Stimulated activated CD4-positive, alpha-beta T cell treated with anti-CD3 and anti-CD28 coated beads, Interleukin-2, amount 100 ng/mL, for 48 hours (primary cell): ENCODE results near the gene DCLK1.

Experiments used
- DNase-seq, 2 donors: peaks; one replicate each; pipeline ENCODE4 v3.0.0-alpha.2; 2020

DCLK1 gene

DNA sequence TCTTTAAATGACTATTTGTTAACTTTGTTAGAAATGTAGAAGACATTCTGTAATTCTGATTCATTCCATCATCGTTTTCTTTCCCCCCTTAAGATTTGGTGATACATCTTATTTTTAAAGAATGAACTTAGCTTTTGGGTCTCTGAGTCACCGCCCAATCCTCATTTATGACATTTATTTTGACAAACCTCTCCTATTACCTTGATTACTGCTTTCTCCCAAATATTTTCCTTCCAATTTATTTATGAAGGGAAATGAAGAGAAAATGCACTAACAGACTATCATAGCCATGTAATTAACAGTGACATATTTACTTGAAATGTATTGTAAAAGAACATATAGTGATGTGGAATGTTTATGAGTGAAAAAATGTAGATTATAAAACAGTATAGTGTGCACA lies 241.6 kb downstream of the DCLK1 start:
- DNase-seq, result no peak

DNA sequence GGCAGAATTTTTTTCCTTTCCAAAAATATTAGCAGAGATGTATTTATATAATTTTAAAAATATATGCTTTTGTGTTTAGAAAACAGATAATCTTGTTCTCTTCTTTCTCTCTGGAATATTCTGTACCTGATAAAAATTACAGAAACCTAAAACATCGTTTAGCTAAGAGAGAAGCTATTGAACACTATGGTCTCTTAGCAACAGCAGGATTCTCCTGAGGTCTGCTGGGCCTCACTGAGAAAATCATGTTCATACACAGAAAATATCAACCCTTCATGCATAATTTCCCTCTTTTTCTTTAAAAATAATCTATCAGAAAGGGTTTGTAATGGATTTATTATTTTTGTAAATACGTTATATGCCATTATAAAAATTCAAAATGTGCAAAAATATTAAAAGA lies 242.2 kb downstream of the DCLK1 start:
- no peak for DNase-seq

DNA sequence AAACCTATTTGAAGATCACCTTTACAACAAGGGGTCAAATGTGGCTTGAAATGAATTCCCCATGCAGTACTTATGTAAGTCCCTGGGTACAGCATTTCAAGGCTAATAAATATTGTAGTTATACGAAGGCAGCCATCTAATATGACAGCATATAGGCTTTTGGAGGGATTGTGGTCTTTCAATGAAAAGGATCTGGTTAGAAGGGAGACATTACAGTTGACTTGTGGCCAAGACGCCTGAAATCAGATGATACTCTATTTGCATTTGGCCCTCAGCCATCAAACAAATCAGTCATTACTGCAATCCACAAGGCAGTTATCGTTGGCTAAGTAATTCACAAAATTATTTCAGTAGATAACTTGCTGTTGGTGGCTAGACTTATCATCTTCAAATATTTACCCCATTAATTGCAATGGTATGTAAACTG lies 242.7 kb downstream of the DCLK1 start:
- no peak for DNase-seq

- no peak for DNase-seq
These were observed 244.0 kb downstream of the DCLK1 start for GRCh38 chr13:35887115-35887666.

DNA sequence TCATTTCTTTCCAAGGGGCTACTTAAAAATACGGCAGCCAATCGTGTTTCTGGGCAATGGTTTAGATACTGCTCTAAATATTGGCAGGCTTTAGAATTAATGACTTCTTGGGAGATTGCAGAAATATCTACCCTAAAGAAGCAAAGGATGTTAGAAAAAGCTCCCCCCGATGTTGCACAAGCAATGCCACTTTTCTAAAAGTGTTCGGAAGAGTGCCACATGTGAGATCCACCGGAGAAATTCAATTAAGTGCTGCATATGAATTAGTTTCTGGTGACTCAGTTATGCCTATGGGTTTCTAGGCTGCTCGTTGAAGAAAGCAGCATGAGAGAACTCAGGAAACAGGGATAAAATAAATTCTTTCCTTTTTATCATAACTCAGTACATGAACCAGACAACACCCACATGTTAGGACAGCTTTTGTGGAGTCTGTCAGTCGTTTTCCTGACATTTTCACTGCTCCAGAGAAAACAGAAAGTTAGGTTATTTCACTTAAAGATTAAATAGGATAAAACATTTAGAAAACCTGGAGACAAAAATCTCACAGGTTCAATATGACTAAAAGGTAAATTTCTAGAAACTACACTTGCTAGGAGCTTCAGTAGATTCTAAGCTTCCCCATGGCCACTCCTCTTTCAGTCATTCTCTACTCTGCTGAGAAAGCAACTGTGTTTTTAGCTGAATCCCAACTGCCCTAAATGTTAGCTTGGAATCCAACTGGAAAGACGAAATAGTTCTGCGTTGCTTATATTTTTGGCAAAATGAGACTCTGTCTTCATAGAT lies 244.7 kb downstream of the DCLK1 start:
- DNase-seq, result no peak

- DNase-seq, result no peak
These were observed 246.9 kb downstream of the DCLK1 start for GRCh38 chr13:35884211-35884760.

GRCh38 chr13:35882722-35883497 lies 248.3 kb downstream of the DCLK1 start:
- DNase-seq, result no peak

- DNase-seq, result no peak
These were observed 249.8 kb downstream of the DCLK1 start for GRCh38 chr13:35881360-35881759.

GRCh38 chr13:35879111-35879510 lies 252.1 kb downstream of the DCLK1 start:
- DNase-seq, result no peak

DNA sequence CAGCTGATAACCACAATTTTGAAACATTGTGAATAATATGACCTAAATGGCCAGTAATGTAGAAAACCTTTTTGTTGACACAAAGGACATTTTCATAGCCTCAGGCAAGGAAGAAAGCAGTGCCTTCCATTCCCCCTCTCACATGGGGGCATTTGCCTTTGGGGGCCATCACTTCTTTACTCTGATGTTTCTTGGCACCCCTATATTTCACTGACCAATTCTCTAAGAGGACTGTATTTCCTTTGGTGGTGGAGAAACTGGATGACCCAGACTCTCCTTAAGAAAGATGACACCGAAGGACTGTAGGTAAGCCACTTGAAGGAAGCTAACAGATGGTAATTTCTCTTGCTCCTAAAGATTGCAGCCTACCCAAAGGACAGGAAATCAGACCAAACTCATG lies 254.6 kb downstream of the DCLK1 start:
- DNase-seq, result no peak

GRCh38 chr13:35874704-35875103 lies 256.5 kb downstream of the DCLK1 start:
- DNase-seq, result no peak

DNA sequence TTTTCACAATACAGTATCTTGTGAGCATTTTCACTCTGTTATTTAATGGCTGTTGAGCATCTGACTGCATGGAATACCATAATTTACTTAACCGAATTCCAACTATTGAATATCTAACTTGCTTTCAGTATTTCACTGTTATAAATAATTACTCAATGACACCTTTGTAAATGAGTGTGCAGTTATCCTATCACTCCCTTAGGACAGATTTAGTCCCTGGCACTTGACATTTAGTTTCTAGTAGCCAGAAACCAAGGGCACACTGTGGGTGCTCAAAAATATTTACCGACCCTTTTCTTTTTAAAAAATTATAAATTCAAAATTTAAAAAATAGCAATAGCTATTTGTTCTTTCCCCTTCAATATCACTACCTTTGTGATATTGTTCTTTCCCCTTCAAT lies 258.8 kb downstream of the DCLK1 start:
- DNase-seq, result no peak

GRCh38 chr13:35871561-35871960 lies 259.6 kb downstream of the DCLK1 start:
- no peak for DNase-seq

DNA sequence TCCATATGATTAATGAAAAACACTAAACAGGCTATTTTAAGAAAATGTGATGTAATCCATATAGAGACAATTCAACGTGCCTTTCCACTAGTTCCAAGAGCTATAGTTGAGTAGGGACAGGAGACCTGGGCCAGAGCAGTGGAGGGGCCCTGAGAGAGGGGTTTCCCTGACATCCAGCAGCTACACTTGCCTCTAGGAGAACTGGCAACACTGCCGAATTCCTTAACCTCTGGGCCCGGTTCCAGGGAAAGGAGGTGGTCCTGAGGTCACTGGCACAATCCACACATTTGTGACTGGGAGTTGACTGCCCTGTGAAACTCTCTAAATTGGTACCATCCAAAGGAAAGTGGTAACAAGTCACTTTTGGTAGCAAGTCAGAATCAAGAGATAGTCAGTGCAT lies 264.4 kb downstream of the DCLK1 start:
- DNase-seq, result no peak

DNA sequence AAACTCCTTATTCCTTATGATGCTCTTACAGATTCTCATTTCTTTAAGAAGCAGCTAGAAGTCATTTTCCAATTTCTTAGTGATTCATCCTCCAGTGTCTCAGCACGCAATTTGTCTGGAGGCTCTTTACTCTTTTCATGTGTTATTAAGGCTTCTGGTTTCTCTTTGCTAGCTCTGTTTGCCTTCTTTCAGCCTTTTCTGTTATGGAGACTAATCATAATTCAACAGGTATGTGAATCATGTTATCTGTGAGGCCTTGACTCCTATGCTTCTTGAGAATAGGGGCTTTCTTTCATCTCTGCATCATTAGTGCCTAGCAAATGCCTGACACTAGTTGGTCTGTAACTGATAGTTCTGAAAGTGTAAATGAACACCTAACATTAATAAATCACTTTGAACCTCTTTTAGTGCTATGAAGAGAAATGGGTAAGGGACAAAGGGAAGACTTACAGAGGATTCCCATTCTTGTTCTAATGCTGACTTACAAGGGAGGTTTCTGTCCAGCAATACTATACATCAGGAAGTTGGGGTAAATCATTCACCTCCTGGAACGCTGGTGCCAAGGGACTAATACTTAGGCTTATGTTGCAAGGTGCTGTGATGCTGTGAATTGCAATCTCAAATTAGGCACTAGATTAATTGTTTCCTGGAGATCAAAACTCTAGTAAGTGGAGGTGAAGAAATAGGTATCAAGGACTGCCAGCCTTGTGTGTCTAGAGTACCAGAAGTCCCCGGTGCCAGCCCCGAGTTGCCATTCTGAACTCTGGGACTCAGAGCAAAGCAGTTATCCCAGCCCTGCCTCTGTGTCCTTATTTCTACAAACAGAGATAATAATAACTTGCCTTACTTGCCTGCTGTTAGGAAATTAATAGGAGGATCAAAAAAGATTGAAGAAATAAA lies 265.6 kb downstream of the DCLK1 start:
- DNase-seq, result no peak

DNA sequence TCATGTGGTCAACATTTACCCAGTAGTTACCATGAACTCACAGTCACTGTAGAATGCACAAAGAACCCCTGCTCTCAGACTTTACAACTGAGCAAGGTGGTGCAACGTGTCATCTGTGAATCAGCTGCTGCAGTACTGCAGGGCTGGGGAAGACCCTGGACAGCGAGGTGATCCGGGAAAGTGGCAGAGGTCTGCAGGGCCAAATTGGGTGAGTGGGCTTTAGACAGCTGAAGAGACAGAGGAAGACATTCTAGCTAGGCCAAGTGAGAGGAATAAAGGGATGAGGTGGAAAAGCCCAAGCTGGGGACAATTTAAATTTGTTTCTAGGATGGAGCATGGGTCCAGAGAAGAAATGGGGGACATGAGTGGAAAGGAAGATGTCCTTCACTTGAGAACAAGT lies 270.5 kb downstream of the DCLK1 start:
- DNase-seq, result no peak

- no peak for DNase-seq
These were observed 271.2 kb downstream of the DCLK1 start for GRCh38 chr13:35859981-35860380.

DNA sequence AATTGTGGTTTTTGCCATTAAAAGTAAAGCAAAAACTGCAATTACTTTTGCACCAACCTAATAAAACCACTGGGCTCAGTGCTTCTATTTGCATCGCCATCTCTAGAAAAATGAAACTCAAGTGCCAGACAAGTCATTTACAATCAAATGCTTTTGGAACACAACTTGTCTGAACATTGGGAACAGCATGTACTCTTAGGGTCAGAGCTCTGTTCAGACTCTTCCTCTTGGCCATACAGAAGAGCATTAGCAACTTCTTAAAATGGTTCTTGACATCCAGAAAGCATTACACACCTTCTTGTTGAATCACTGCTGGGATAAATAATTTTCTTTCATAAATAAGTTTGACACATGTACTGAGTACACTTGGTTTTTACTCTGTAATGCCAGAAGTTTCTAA lies 272.5 kb downstream of the DCLK1 start:
- DNase-seq, result no peak

- DNase-seq, result no peak
These were observed 273.4 kb downstream of the DCLK1 start for GRCh38 chr13:35857769-35858168.

- DNase-seq, result no peak
These were observed 274.3 kb downstream of the DCLK1 start for GRCh38 chr13:35856721-35857364.

GRCh38 chr13:35856084-35856483 lies 275.1 kb downstream of the DCLK1 start:
- no peak for DNase-seq

GRCh38 chr13:35855531-35856019 lies 275.6 kb downstream of the DCLK1 start:
- DNase-seq, result no peak
